Endometrium (tissue), 2 donors: ENCODE results near the gene VANGL2.

Source experiments
- FAIRE-seq: peaks from 2 replicates; lab custom pipeline; 2012; peaks lifted over from hg19 to GRCh38; lab: Jason Lieb, UNC
- donor health status: control.
- donor health status: control.

Gene VANGL2

DNA sequence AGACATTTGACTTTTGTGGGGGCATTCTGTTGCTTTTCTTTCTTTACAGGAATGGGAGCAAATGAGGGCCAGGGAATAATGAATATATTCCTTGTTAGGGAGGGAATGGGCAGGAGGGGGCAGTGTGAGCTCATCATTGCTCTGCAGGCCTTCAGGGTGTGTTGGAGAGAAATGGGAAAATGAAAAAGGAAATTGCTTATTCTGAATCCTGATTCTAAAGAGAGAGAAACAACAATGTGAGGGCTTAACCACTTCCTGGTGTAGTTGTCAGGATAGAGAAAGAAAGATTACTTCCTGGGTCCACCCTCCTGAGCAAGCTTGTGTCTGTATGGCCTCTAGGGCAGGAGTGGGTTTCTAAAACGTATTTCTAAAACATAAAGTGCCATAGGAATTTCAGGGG lies 28.3 kb downstream of the VANGL2 start:
- peak; percentile 63 for FAIRE-seq

GRCh38 chr1:160429125-160429561 lies 28.8 kb downstream of the VANGL2 start:
- no peak for FAIRE-seq

GRCh38 chr1:160429702-160430535 lies 29.6 kb downstream of the VANGL2 start:
- FAIRE-seq, result no peak

- FAIRE-seq, result no peak
These were observed 30.6 kb downstream of the VANGL2 start for GRCh38 chr1:160431006-160431405.

DNA sequence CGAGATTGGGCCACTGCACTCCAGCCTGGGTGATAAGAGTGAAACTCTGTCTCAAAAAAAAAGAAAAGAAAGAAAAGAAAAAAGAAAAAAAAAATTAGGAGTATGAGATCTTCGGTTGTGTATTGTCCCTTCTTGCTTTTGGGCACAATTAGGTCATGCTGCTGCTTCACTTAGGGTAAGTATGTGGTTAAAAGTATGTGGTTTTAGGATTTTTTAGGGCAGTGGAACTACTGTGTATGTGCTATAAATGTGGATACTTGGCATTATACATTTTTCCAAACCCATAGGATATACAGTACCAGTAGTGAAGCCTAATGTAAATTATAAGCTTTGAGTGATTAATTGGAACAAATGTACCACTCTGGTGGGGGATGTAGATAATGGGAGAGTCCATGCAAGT lies 31.2 kb downstream of the VANGL2 start:
- FAIRE-seq, result no peak

GRCh38 chr1:160432371-160432786 lies 32.0 kb downstream of the VANGL2 start:
- FAIRE-seq, result no peak

GRCh38 chr1:160436966-160437365 lies 36.6 kb downstream of the VANGL2 start:
- FAIRE-seq, result no peak

DNA sequence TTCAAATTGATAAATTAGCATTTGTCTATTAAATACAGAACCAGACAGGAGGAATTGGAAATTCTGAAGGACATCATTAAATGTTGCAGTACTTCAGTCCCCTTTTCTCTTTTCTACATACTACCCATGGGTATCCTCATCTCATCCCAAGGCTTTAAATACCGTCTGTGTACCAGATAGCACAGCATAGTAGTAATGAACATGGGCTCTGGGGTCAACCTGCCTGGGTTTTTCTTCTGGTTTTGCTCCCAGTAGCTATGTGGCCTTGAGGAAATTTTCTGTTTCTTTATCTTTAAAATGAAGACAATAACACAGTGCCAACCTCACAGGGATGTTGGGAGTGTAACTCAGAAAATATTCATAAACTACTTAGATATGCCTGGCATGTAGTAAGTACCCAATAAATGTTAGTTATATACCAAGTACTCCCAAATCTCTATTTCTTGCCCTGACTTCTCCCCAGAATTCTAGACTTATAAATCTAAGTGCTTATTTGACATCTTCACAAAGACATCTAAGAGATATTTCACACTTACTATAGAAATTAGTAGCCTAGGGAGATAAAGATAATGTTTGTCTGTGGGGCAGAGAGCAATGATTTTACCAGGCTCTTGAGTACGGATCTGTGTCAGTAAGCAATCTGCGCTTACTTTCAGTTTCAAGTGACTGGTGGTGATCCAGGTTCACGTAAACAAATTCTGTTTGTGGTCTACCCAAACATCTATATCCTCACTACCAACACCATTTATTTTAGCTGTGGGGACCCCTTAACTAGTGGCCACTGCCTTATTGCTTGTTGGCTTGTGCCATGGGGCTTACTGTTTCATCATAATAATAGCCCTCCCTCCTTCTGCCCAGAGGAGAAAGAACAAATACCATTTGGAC lies 37.3 kb downstream of the VANGL2 start:
- no peak for FAIRE-seq

- FAIRE-seq, result no peak
These were observed 38.1 kb downstream of the VANGL2 start for GRCh38 chr1:160438317-160438918.

DNA sequence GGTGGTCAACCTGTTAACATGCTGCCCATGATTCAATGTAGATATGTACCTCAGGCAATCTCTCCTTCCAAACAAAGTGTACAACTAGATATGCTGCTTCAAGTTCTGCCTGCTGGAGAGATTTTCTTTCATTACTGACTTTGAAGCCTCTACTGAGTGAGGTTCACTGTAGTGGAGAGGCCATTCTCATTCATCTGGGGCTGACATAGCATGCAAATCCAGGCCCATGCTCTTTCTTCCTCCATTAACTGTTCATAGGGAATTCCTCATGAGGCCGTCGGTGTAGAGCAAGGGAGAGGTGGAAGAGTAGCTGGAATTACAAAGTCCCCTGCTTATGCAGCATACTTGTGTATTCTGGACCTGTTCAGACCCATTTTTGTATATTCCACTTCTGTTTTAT lies 38.6 kb downstream of the VANGL2 start:
- FAIRE-seq, result no peak

- FAIRE-seq, result peak; percentile 78
These were observed 39.4 kb downstream of the VANGL2 start for GRCh38 chr1:160439718-160440117.

- no peak for FAIRE-seq
These were observed 46.7 kb downstream of the VANGL2 start for GRCh38 chr1:160446945-160447600.

GRCh38 chr1:160449494-160449893 lies 49.1 kb downstream of the VANGL2 start:
- FAIRE-seq, result no peak

- no peak for FAIRE-seq
These were observed 50.9 kb downstream of the VANGL2 start for GRCh38 chr1:160451119-160451858.

GRCh38 chr1:160451859-160452232 lies 51.5 kb downstream of the VANGL2 start:
- no peak for FAIRE-seq

- no peak for FAIRE-seq
These were observed 53.1 kb downstream of the VANGL2 start for GRCh38 chr1:160453443-160453842.

DNA sequence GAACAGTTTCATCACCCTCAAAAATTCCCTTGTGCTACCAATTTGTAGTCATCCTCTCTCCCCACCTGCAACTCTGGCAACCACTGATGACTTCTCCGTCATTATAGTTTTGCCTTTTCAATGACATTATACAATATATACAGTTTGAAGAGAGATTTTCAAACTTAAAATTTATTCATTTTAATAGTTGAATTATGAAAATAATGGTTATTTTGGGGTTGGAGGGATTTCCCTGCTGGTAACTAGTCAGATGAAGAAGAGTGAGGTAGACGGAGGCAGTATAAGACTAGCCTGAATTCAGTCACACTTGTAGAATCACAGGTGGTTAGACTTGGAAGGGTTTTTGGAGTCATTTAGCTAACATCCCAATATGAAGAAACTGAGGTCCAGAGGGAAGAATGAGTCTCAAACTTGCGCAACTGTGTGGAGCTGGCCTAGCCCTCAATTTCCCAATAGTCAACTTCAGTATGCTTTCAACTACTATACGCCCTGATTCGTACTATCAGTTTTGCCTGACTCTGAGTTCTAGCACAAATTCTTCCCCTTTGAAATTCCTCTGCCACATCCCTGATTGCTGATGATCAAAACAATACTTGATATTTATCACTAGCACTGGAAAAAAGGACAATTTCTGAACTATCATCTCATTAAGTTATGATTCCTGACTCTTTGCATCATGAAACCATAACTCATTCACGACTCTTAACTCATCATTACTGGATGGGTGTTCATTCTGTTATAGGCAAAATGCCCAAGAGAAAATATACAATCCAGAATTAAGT lies 54.2 kb downstream of the VANGL2 start:
- no peak for FAIRE-seq

GRCh38 chr1:160455153-160455517 lies 54.8 kb downstream of the VANGL2 start:
- FAIRE-seq, result no peak

- no peak for FAIRE-seq
These were observed 58.7 kb downstream of the VANGL2 start for GRCh38 chr1:160459056-160459455.

DNA sequence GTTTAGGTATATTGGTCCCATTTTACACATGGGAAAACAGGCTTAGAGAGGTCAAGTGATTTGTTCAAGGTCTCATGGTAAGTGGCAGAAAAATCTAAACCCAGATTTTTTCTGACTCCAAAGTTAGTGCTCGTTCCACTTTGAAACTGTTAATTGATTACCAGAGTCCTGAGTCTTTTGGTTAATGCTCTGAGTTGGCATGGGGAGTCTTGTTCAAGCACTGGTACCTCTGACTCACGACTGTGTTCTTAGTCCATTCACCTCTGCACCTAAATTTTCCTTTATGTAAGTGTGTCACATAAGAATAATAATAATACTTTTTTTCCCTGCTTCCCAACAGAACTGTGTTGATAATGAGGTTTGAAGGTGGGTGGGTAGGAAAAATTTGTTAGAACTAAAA lies 59.3 kb downstream of the VANGL2 start:
- no peak for FAIRE-seq

DNA sequence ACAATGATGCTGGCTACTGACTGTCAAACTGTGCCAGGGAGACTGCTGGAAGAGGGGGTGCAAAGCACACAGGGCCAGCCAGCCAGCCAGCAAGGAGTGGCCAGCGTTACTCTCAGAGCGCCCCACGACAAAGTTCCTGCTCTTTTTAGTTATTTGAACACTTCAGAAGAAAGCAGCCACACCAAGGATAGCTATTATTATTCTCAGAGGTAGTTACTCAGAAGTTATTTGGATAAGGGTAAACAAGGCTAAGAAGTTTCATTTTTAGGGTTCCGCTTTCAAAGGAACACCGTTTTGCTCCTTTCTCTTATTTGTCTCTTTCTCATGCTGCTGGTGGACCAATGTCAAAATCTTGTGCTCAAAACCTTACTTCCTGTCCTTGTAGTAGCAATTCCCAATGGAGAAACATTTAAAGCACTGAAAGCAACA lies 59.9 kb downstream of the VANGL2 start:
- FAIRE-seq, result no peak
